ENCODE data around the gene MGAT4B. TPM values are rescaled to one million over a fixed set of nuclear protein-coding genes. Genes with fewer than 3 reads are reported as not detected.

Gene MGAT4B
- total and polyA plus RNA-seq, 2 of the 13 experiments (the other 11 are each of a cell fraction or from before 2014, with no cell fraction given), result 93.5 to 130 TPM

DNA sequence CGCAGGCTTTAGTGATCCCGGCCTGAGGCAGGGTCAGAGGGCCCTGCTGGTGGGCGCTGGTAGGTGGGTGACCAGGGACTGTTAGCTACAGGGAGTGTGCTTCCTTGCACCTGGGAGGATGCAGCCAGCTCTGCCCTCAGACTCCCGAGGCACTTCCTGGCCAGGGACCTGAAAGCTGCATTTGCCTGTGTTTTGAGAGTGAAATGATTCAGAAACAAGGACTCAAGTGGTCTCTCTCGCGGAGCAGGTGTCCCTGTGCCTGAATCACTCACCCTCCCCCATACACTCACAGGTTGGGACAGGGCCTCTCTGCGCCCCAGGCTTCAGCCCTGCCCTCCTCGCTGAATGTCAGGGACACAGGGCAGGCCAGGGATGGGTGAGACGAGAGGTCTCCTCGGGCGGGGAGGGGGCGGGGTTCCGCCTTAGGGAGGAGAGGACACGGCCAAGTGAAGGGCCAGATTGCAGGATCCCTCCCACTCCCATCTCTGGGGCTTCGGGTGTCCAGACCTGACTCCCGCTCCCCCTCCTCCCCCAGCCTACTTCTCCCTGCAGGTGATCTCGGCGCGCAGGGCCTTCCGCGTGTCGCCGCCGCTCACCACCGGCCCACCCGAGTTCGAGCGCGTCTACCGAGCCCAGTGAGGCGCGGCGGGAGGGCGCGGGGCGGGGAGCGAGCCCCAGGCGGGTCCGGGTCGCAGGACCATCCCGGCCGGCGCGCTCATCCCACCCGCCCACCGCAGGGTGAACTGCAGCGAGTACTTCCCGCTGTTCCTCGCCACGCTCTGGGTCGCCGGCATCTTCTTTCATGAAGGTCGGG, 11.4 kb downstream of the MGAT4B start (continued):
- TF ChIP-seq ZNF775 (CRISPR knock-in tag; IDR thresholded peaks at IDR 0.05; ENCODE audit: borderline replicate concordance), result no peak
- no peak for TF ChIP-seq KLF12 (CRISPR knock-in tag; IDR thresholded peaks at IDR 0.05; ENCODE audit: borderline replicate concordance)
- no peak for TF ChIP-seq TAF15 (IDR thresholded peaks at IDR 0.05; ENCODE audit: low read depth, low read length, poor library complexity, severe bottlenecking)
- no peak for TF ChIP-seq JDP2 (CRISPR knock-in tag; IDR thresholded peaks at IDR 0.05; ENCODE audit: borderline replicate concordance)
- 0 out of 2 replicates have a peak, but pooled peaks have one; percentile 57 for TF ChIP-seq ZNF598 (CRISPR knock-in tag; IDR thresholded peaks at IDR 0.05; ENCODE audit: borderline replicate concordance)
- TF ChIP-seq, protein P1, sequence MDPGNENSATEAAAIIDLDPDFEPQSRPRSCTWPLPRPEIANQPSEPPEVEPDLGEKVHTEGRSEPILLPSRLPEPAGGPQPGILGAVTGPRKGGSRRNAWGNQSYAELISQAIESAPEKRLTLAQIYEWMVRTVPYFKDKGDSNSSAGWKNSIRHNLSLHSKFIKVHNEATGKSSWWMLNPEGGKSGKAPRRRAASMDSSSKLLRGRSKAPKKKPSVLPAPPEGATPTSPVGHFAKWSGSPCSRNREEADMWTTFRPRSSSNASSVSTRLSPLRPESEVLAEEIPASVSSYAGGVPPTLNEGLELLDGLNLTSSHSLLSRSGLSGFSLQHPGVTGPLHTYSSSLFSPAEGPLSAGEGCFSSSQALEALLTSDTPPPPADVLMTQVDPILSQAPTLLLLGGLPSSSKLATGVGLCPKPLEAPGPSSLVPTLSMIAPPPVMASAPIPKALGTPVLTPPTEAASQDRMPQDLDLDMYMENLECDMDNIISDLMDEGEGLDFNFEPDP (CRISPR knock-in tag; conservative IDR thresholded peaks at IDR 0.05), result no peak
- no peak for TF ChIP-seq MBNL3 (CRISPR knock-in tag; conservative IDR thresholded peaks at IDR 0.05)
- TF ChIP-seq, protein P2, sequence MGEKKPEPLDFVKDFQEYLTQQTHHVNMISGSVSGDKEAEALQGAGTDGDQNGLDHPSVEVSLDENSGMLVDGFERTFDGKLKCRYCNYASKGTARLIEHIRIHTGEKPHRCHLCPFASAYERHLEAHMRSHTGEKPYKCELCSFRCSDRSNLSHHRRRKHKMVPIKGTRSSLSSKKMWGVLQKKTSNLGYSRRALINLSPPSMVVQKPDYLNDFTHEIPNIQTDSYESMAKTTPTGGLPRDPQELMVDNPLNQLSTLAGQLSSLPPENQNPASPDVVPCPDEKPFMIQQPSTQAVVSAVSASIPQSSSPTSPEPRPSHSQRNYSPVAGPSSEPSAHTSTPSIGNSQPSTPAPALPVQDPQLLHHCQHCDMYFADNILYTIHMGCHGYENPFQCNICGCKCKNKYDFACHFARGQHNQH (CRISPR knock-in tag; IDR thresholded peaks at IDR 0.05), result no peak
- TF ChIP-seq ZNF354B (CRISPR knock-in tag; IDR thresholded peaks at IDR 0.05), result no peak
- 0 out of 2 replicates have a peak, but pooled peaks have one; percentile 26 for TF ChIP-seq PRMT3 (CRISPR knock-in tag; IDR thresholded peaks at IDR 0.05; ENCODE audit: borderline replicate concordance, low read depth)
- TF ChIP-seq ZNF232 (CRISPR knock-in tag; IDR thresholded peaks at IDR 0.05; ENCODE audit: borderline replicate concordance), result no peak
- no peak for TF ChIP-seq YY1 (IDR thresholded peaks at IDR 0.05; ENCODE audit: insufficient read depth, insufficient replicate concordance, low read depth, low read length)
- TF ChIP-seq ZNF652 (CRISPR knock-in tag; IDR thresholded peaks at IDR 0.05; ENCODE audit: borderline replicate concordance, low read depth), result no peak
- peak; percentile 84 for TF ChIP-seq ZNF263 (CRISPR knock-in tag; IDR thresholded peaks at IDR 0.05)
- TF ChIP-seq HOXD1 (CRISPR knock-in tag; IDR thresholded peaks at IDR 0.05), result no peak
- TF ChIP-seq EEA1 (CRISPR knock-in tag; IDR thresholded peaks at IDR 0.05; ENCODE audit: borderline replicate concordance), result 0 out of 2 replicates have a peak, but pooled peaks have one; percentile 19
- TF ChIP-seq, protein P3, sequence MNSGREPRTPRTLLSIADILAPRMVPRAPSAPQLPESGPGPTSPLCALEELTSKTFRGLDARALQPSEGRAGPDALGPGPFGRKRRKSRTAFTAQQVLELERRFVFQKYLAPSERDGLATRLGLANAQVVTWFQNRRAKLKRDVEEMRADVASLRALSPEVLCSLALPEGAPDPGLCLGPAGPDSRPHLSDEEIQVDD (CRISPR knock-in tag; IDR thresholded peaks at IDR 0.05; ENCODE audit: borderline replicate concordance), result no peak; the same call in 1 of the 2 replicates
- no peak for TF ChIP-seq ZIK1 (CRISPR knock-in tag; IDR thresholded peaks at IDR 0.05; ENCODE audit: borderline replicate concordance, low read depth)
- 0 out of 2 replicates have a peak, but pooled peaks have one; percentile 28 for TF ChIP-seq SAFB2 (CRISPR knock-in tag; IDR thresholded peaks at IDR 0.05; ENCODE audit: borderline replicate concordance, low read depth)
- no peak for TF ChIP-seq ZFP82 (CRISPR knock-in tag; IDR thresholded peaks at IDR 0.05; ENCODE audit: borderline replicate concordance)
- no peak for TF ChIP-seq ZNF20 (CRISPR knock-in tag; IDR thresholded peaks at IDR 0.05)
- no peak for TF ChIP-seq MLLT10 (CRISPR knock-in tag; IDR thresholded peaks at IDR 0.05)
- 0 out of 2 replicates have a peak, but pooled peaks have one; percentile 19 for TF ChIP-seq BORCS8-MEF2B (CRISPR knock-in tag; IDR thresholded peaks at IDR 0.05)
- no peak for TF ChIP-seq AHR (CRISPR knock-in tag; IDR thresholded peaks at IDR 0.05)
- TF ChIP-seq NCOA1 (CRISPR knock-in tag; IDR thresholded peaks at IDR 0.05), result no peak
- no peak for TF ChIP-seq CHD2 (IDR thresholded peaks at IDR 0.05; ENCODE audit: low read depth, low read length)
- TF ChIP-seq, protein P4, sequence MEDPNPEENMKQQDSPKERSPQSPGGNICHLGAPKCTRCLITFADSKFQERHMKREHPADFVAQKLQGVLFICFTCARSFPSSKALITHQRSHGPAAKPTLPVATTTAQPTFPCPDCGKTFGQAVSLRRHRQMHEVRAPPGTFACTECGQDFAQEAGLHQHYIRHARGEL (CRISPR knock-in tag; IDR thresholded peaks at IDR 0.05), result no peak
- no peak for TF ChIP-seq GATAD2A (CRISPR knock-in tag; IDR thresholded peaks at IDR 0.05)

Data from HepG2 (cell line).